OCI-LY7 (cell line): Measurements from ENCODE around the gene GABRR2. TPM values are rescaled to one million over a fixed set of nuclear protein-coding genes. Genes with fewer than 3 reads are reported as not detected.
A peak's percentile ranks its signal among the peaks of the same experiment; 100 is the strongest.

Source experiments
- Bru-seq: library from RNA; stranded (reverse); fragments of 400-500 nt; gene quantifications from one replicate; lab custom pipeline; 2021; lab: Mats Ljungman, UMichigan
- BruChase-seq, 2 experiments: library from RNA; stranded (reverse); fragments of 400-500 nt; gene quantifications; one replicate each; lab custom pipeline; 2021; lab: Mats Ljungman, UMichigan
- BruUV-seq: library from RNA; stranded (reverse); fragments of 400-500 nt; replicated peaks from 2 replicates; lab custom pipeline; 2021; lab: Mats Ljungman, UMichigan
- CTCF ChIA-PET: fragments of 300-600 bp; sonication (Branson Sonifier 250); formaldehyde crosslinking; loops from one replicate; lab custom pipeline; 2022; ENCODE audit warnings: antibody characterized with exemption; ENCODE audit not compliant: unreplicated experiment; lab: Charles Lee
- POLR2A ChIA-PET: fragments of 300-600 bp; sonication (Branson Sonifier 250); formaldehyde crosslinking; loops from one replicate; lab custom pipeline; 2022; ENCODE audit warnings: antibody characterized with exemption; lab: Charles Lee
- DNase-seq: peaks from one replicate; pipeline ENCODE4 v3.0.0-alpha.2; 2015; ENCODE audit warnings: low spot score
- H2AFZ ChIP-seq: fragments of 200-600 bp; sonication (generic), shearing (Covaris generic); 2 replicates; pipeline ENCODE4 v1.6.1; 2014; ENCODE audit warnings: mild to moderate bottlenecking, antibody characterized with exemption, low read length, moderate library complexity
- H3K27ac ChIP-seq: fragments of 200-600 bp; sonication (generic); 2 replicates; pipeline ENCODE4 v1.5.1; 2014; ENCODE audit warnings: mixed run types, low read depth, mild to moderate bottlenecking, moderate library complexity, low read length, inconsistent platforms; ENCODE audit not compliant: poor library complexity, severe bottlenecking
- H3K36me3 ChIP-seq: fragments of 200-600 bp; sonication (generic); 2 replicates; pipeline ENCODE4 v1.6.1; 2014; ENCODE audit warnings: mild to moderate bottlenecking, antibody characterized with exemption, low read length, moderate library complexity, mixed read lengths; ENCODE audit not compliant: insufficient read depth
- H3K4me1 ChIP-seq: fragments of 200-600 bp; sonication (generic); 2 replicates; pipeline ENCODE4 v1.5.1; 2014; ENCODE audit warnings: mild to moderate bottlenecking, low read length; ENCODE audit not compliant: insufficient read depth, poor library complexity, severe bottlenecking
- H3K4me2 ChIP-seq: fragments of 200-600 bp; sonication (generic); 2 replicates; pipeline ENCODE4 v1.6.1; 2014; ENCODE audit warnings: mild to moderate bottlenecking, low read length
- H3K4me3 ChIP-seq: fragments of 200-600 bp; sonication (generic); 2 replicates; pipeline ENCODE4 v1.5.1; 2014; ENCODE audit warnings: mild to moderate bottlenecking, low read depth, low read length; ENCODE audit not compliant: poor library complexity, severe bottlenecking
- H3K79me2 ChIP-seq: fragments of 200-600 bp; sonication (generic); 2 replicates; pipeline ENCODE4 v1.6.1; 2016; ENCODE audit warnings: low read depth, mild to moderate bottlenecking, low read length, moderate library complexity, mixed read lengths; ENCODE audit not compliant: insufficient read depth
- H3K9me2 ChIP-seq: fragments of 200-600 bp; sonication (generic); 2 replicates; pipeline ENCODE4 v1.6.1; 2016; ENCODE audit warnings: mild to moderate bottlenecking, low read length, mixed read lengths; ENCODE audit not compliant: insufficient read depth
- H3K9me3 ChIP-seq: fragments of 200-600 bp; sonication (generic); 2 replicates; pipeline ENCODE4 v1.6.1; 2014; ENCODE audit warnings: mild to moderate bottlenecking, mixed run types, low read length, mixed read lengths
- H4K20me1 ChIP-seq: fragments of 200-600 bp; sonication (generic); 2 replicates; pipeline ENCODE4 v1.6.1; 2014; ENCODE audit warnings: mild to moderate bottlenecking, antibody characterized with exemption, low read length, moderate library complexity, mixed read lengths; ENCODE audit not compliant: insufficient read depth
- CTCF ChIP-seq: fragments of 200-600 bp; sonication (generic); conservative IDR thresholded peaks from 2 replicates; pipeline ENCODE4 v1.5.1; 2014; ENCODE audit warnings: mild to moderate bottlenecking, antibody characterized with exemption, low read length, moderate library complexity, mixed read lengths
- EZH2phosphoT487 ChIP-seq: fragments of 200-600 bp; sonication (generic); IDR thresholded peaks from 2 replicates; pipeline ENCODE4 v1.6.1; 2018; ENCODE audit warnings: low read depth, borderline replicate concordance, mild to moderate bottlenecking, mixed run types, antibody characterized with exemption, low read length, moderate library complexity, mixed read lengths
- intact Hi-C: fragments of 100-400 bp; cut with micrococcal nuclease; formaldehyde crosslinking; loops from one replicate; pipeline ENCODE4 v1.10.0; 2022; ENCODE audit not compliant: unreplicated experiment
- long read RNA-seq: library from polyadenylated mRNA; stranded (forward); transcript quantifications from one replicate; pipeline ENCODE4 v2.0.0, GENCODE V29; 2022
- total RNA-seq, 2 experiments: library from RNA; depleted of rRNA in 1 of 2; stranded (reverse); fragments of >200 nt in 1 of 2; shearing (Covaris generic) in 1 of 2; gene quantifications; 2 replicates each; pipeline ENCODE4 v1.2.3, GENCODE V29; 2014 to 2022

The GABRR2 gene
- total RNA-seq (2014; rRNA removed; shearing (Covaris generic)): 5.2 and 7.8 TPM in 2 replicates
- total RNA-seq (2022): 6.7 and 7.0 TPM in 2 replicates
- Bru-seq, nascent RNA: percentile 49 among the genes with signal in this experiment
- percentile 66 among the genes with signal in this experiment for BruChase-seq, experiment 1, labeled RNA remaining after a 6-hour chase
- BruChase-seq, experiment 2, labeled RNA remaining after a 2-hour chase: percentile 63 among the genes with signal in this experiment
- long read RNA-seq, partial matches to known transcripts: 0 of 3 reads
- long read RNA-seq, other reads (novel, unspliced or antisense): 2 of 3 reads

DNA sequence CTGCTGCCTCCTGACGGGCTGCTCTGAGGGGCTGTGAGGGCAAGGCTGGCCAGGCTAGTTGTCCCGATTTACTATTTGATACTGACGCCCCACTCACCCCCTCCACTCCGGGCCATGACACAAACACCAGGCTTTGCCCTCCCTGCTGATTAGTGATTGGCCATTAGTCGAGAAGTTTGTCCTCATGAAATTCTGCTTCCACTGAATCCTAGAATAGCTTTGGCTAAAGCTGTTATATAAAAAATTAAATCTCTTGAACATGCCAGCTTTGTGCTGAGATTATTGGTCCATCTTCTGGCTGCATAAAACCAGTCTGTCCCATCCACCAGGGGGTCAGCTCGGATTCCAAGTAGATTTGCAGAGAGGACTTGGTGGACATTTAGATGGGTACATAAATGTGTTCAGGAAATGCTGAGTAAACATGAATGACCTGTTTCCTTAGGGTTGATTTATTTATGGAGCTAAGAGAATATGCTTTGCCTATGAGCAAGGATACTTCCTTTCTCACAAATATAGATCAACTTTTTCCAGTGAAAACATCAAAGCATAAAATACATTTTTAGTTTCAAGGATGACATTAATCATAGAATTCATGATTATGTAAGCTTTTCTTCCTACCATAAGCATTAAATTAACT lies at the start of gene GABRR2:
Gene GABRR2, minus strand, starts transcription at position 51 of the 637 bp plus-strand sequence. CDS start 134 bp downstream, outside the sequence.
- intact Hi-C loops: no loop called here
- Histone ChIP-seq H3K4me3 (no peak within 1 kb of the TSS), H3K4me1 (peaks cover 32% of the 10 kb centered on the region), H3K36me3 (peaks cover 64% of the 10 kb centered on the region), H3K9me3 (no peaks in the 10 kb centered on the region), H3K9me2 (no peaks in the 10 kb centered on the region), H3K27ac (no peak within 1 kb of the TSS), H3K4me2 (no peak within 1 kb of the TSS), H3K79me2 (peaks cover 16% of the 10 kb centered on the region; the same call in 1 of the 2 replicates), H4K20me1 (no peaks in the 10 kb centered on the region), H2AFZ (no peak within 1 kb of the TSS)
- no TSS peak for BruUV-seq
- ChIA-PET POLR2A (interaction anchor here (0.6 to 1.3 kb wide), 4 partner anchors 50 to 418 kb away, joined by 3 to 5 read pairs (median 3); no protein-coding TSS in a partner anchor), CTCF (no interaction called here)
- TF ChIP-seq EZH2phosphoT487 (no peak), CTCF (no peak)
- DNase-seq: no peak

GRCh38 chr6:89364586-89364985 lies 49.5 kb upstream of the GABRR2 start:
- Histone ChIP-seq H3K36me3 (peaks cover 12% of the 10 kb centered on the region; the same call in 1 of the 2 replicates), H2AFZ (no peak overlapping the region; the same call in 1 of the 2 replicates), H3K9me3 (no peaks in the 10 kb centered on the region; the same call in 1 of the 2 replicates), H3K27ac (peak overlapping the region; percentile 24), H4K20me1 (no peaks in the 10 kb centered on the region), H3K4me2 (peak overlapping the region; percentile 9), H3K9me2 (no peaks in the 10 kb centered on the region), H3K79me2 (no peaks in the 10 kb centered on the region), H3K4me1 (peaks cover 85% of the 10 kb centered on the region), H3K4me3 (no peak overlapping the region)
- intact Hi-C loops: no loop called here
- BruUV-seq: no TSS peak
- DNase-seq: no peak
- no peak for TF ChIP-seq CTCF
- no peak for TF ChIP-seq EZH2phosphoT487
- CTCF ChIA-PET: no interaction called here
- POLR2A ChIA-PET: interaction anchor here (0.6 to 11.1 kb wide), 6 partner anchors 12 to 47 kb away, joined by 3 to 242 read pairs (median 4); partner anchors contain the start of gene UBE2J1
